ENCODE data around the gene SELENON.
"Not testable (repeated sequence)": the region's sequence is repeated elsewhere in the genome, so short reads cannot be mapped to it uniquely, and the experiment has no call there.

Gene SELENON

GRCh38 chr1:25832336-25833037, 32.5 kb downstream of the SELENON start:
- DNase-seq: no peak

GRCh38 chr1:25833158-25833557, 33.2 kb downstream of the SELENON start:
- DNase-seq: no peak

GRCh38 chr1:25834894-25835293, 34.9 kb downstream of the SELENON start:
- DNase-seq: no peak

- no peak for DNase-seq
These were observed 36.7 kb downstream of the SELENON start for GRCh38 chr1:25836695-25837094.

GRCh38 chr1:25837262-25837875, 37.4 kb downstream of the SELENON start:
- DNase-seq: peak; percentile 5

- DNase-seq: not testable (repeated sequence)
These were observed 39.8 kb downstream of the SELENON start for GRCh38 chr1:25839808-25840207.

- DNase-seq: no peak
These were observed 43.5 kb downstream of the SELENON start for GRCh38 chr1:25843483-25843882.

GRCh38 chr1:25844536-25845337, 44.7 kb downstream of the SELENON start:
- DNase-seq: no peak

- DNase-seq: no peak
These were observed 45.7 kb downstream of the SELENON start for GRCh38 chr1:25845664-25846063.

GRCh38 chr1:25847929-25848328, 47.9 kb downstream of the SELENON start:
- no peak for DNase-seq

- no peak for DNase-seq
These were observed 48.5 kb downstream of the SELENON start for GRCh38 chr1:25848531-25848930.

GRCh38 chr1:25854554-25854953, 54.6 kb downstream of the SELENON start:
- no peak for DNase-seq

GRCh38 chr1:25856856-25857255, 56.9 kb downstream of the SELENON start:
- DNase-seq: no peak

GRCh38 chr1:25858494-25858893, 58.5 kb downstream of the SELENON start:
- no peak for DNase-seq

- DNase-seq: peak; percentile 71
These were observed 59.2 kb downstream of the SELENON start, which contains the start of gene AUNIP for GRCh38 chr1:25858906-25859789. Gene AUNIP, minus strand, starts transcription at chr1:25859457. Its CDS starts 100 bp downstream, at chr1:25859357.

- DNase-seq: no peak
These were observed 61.6 kb downstream of the SELENON start for GRCh38 chr1:25861316-25862286.

- no peak for DNase-seq
These were observed 62.9 kb downstream of the SELENON start for GRCh38 chr1:25862785-25863485.

- no peak for DNase-seq
These were observed 63.7 kb downstream of the SELENON start for GRCh38 chr1:25863486-25864262.

GRCh38 chr1:25864434-25864833, 64.4 kb downstream of the SELENON start:
- DNase-seq: no peak

GRCh38 chr1:25866288-25866687, 66.3 kb downstream of the SELENON start:
- DNase-seq: no peak
